Left lung (tissue), 10 donors: ENCODE data around the gene ALOX5AP. TPM values are rescaled to one million over a fixed set of nuclear protein-coding genes. Genes with fewer than 3 reads are reported as not detected.

Experiments
- ATAC-seq: fragments of 200-7000 bp; cut with Tn5 transposase; one replicate; pipeline ENCODE4 v1.9.1; 2020; ENCODE audit warnings: moderate library complexity
- DNase-seq, 4 donors: peaks; one replicate each; pipeline ENCODE4 v3.0.0-alpha.2; 2013 to 2020
- H3K27ac ChIP-seq, 2 donors: fragments of 200-600 bp; sonication (generic) in 1 of 2; one replicate each; pipeline versions ENCODE4 v1.5.0 to v1.8.0; 2020 to 2021
- H3K27me3 ChIP-seq, 2 donors: fragments of 200-600 bp; sonication (generic) in 1 of 2; one replicate each; pipeline versions ENCODE4 v1.5.0 to v1.8.0; 2020 to 2021
- H3K36me3 ChIP-seq, 2 donors: fragments of 200-600 bp; sonication (generic) in 1 of 2; one replicate each; pipeline versions ENCODE4 v1.5.0 to v1.8.0; 2020 to 2021
- H3K4me1 ChIP-seq, 2 donors: fragments of 200-600 bp; one replicate each; pipeline ENCODE4 v1.8.0; 2021
- H3K4me3 ChIP-seq, 2 donors: fragments of 200-600 bp; sonication (generic) in 1 of 2; one replicate each; pipeline versions ENCODE4 v1.5.0 to v1.8.0; 2020 to 2021; ENCODE audit warnings: mild to moderate bottlenecking in 1 of 2
- H3K9me3 ChIP-seq, 2 donors: fragments of 200-600 bp; sonication (generic) in 1 of 2; one replicate each; pipeline versions ENCODE4 v1.5.0 to v1.8.0; 2020 to 2021
- CTCF ChIP-seq, 2 donors: fragments of 200-600 bp; sonication (generic) in 1 of 2; IDR thresholded peaks; one replicate each; pipeline versions ENCODE4 v1.5.0 to v1.8.0; 2021; ENCODE audit warnings: antibody characterized with exemption in 2 of 2
- intact Hi-C, 2 donors: fragments of 100-400 bp; cut with DNase I; formaldehyde crosslinking; loops; one replicate each; pipeline versions ENCODE4 v1.11.2 to v1.14.2; 2022
- polyA plus RNA-seq, 6 donors: library from polyadenylated mRNA; unstranded; fragments of 120-200 nt; gene quantifications; one replicate each; pipeline ENCODE4 v1.2.1, GENCODE V29; 2013; ENCODE audit not compliant: insufficient read length in 6 of 6
- total RNA-seq, 2 donors: library from RNA; stranded (reverse); fragmentation: NEBNext Ultra II Directional; extraction: Animal tissue kit (Norgen Biotek cat#: 25700); gene quantifications; one replicate each; pipeline ENCODE4 v1.2.1, GENCODE V29; 2021
- donor health status: DM: no; HTN: yes; CAD: no.
- donor health status: DM: no; HTN: no; CAD: no.

ALOX5AP gene
- total and polyA plus RNA-seq, 8 donors, result 2.6 to 201 (median 4.9) TPM

- Histone ChIP-seq H3K4me3 (no peak overlapping the region), H3K27me3 (no peaks in the 10 kb centered on the region), H3K27ac (no peak overlapping the region), H3K4me1 (peaks cover 11 to 62% of the 10 kb centered on the region in 2 donors), H3K36me3 (peaks cover 0 to 50% of the 10 kb centered on the region in 2 donors), H3K9me3 (no peaks in the 10 kb centered on the region)
- DNase-seq (no peak), ATAC-seq (no peak)
- TF ChIP-seq CTCF (IDR thresholded peaks at IDR 0.05), result no peak
- intact Hi-C loops, result no loop called here
Measured at GRCh38 chr13:30750036-30750435, 14.7 kb downstream of the ALOX5AP start.

GRCh38 chr13:30751183-30751933 is 16.0 kb downstream of the ALOX5AP start:
- H3K27ac ChIP-seq, result no peak overlapping the region
- H3K4me1 ChIP-seq, result peaks cover 3 to 49% of the 10 kb centered on the region in 2 donors
- no peak for ATAC-seq
- intact Hi-C loops, result no loop called here
- TF ChIP-seq CTCF (IDR thresholded peaks at IDR 0.05), result no peak
- peaks cover 0 to 10% of the 10 kb centered on the region in 2 donors for H3K27me3 ChIP-seq
- H3K36me3 ChIP-seq, result peaks cover 0 to 52% of the 10 kb centered on the region in 2 donors
- no peak for DNase-seq
- H3K4me3 ChIP-seq, result no peak overlapping the region
- no peaks in the 10 kb centered on the region for H3K9me3 ChIP-seq

GRCh38 chr13:30752201-30752797 is 17.0 kb downstream of the ALOX5AP start:
- ATAC-seq (peak; percentile 34), DNase-seq (no peak)
- intact Hi-C loops, result no loop called here
- H3K9me3 ChIP-seq, result no peaks in the 10 kb centered on the region
- H3K36me3 ChIP-seq, result peaks cover 0 to 61% of the 10 kb centered on the region in 2 donors
- H3K4me1 ChIP-seq, result peaks cover 0 to 39% of the 10 kb centered on the region in 2 donors
- no peak for TF ChIP-seq CTCF (IDR thresholded peaks at IDR 0.05)
- H3K27me3 ChIP-seq, result peaks cover 0 to 11% of the 10 kb centered on the region in 2 donors
- no peak overlapping the region for H3K4me3 ChIP-seq
- H3K27ac ChIP-seq, result no peak overlapping the region

GRCh38 chr13:30753030-30753616 is 17.8 kb downstream of the ALOX5AP start:
- H3K4me1 ChIP-seq, result peaks cover 0 to 32% of the 10 kb centered on the region in 2 donors
- H3K4me3 ChIP-seq, result no peak overlapping the region
- H3K27ac ChIP-seq, result no peak overlapping the region
- intact Hi-C loops, result no loop called here
- H3K36me3 ChIP-seq, result peaks cover 0 to 69% of the 10 kb centered on the region in 2 donors
- peaks cover 0 to 11% of the 10 kb centered on the region in 2 donors for H3K27me3 ChIP-seq
- no peaks in the 10 kb centered on the region for H3K9me3 ChIP-seq
- ATAC-seq, result no peak
- DNase-seq, result no peak
- TF ChIP-seq CTCF (IDR thresholded peaks at IDR 0.05), result no peak

GRCh38 chr13:30755678-30756077 is 20.3 kb downstream of the ALOX5AP start:
- peaks cover 0 to 81% of the 10 kb centered on the region in 2 donors for H3K36me3 ChIP-seq
- H3K4me3 ChIP-seq, result no peak overlapping the region
- H3K27ac ChIP-seq, result no peak overlapping the region
- DNase-seq (no peak), ATAC-seq (no peak)
- no peaks in the 10 kb centered on the region for H3K9me3 ChIP-seq
- intact Hi-C loops, result no loop called here
- peaks cover 0 to 7% of the 10 kb centered on the region in 2 donors for H3K4me1 ChIP-seq
- H3K27me3 ChIP-seq, result peaks cover 0 to 11% of the 10 kb centered on the region in 2 donors
- no peak for TF ChIP-seq CTCF (IDR thresholded peaks at IDR 0.05)
